CD4-positive, CD25-positive, alpha-beta regulatory T cell (primary cell): ENCODE data around the gene N4BP2L1. TPM values are rescaled to one million over a fixed set of nuclear protein-coding genes. Genes with fewer than 3 reads are reported as not detected.

Experiments used
- ATAC-seq, 2 donors: fragments of 150-1000 bp; cut with Tn5 transposase; one replicate each; pipeline ENCODE4 v1.10.0; 2021; ENCODE audit warnings: low read depth in 2 of 2, moderate number of reproducible peaks in 2 of 2, moderate library complexity in 1 of 2
- DNase-seq, 3 donors: peaks; one replicate each; pipeline versions ENCODE4 v3.0.0 to v3.0.0-alpha.2; 2012 to 2022; ENCODE audit warnings: mixed read lengths in 1 of 3
- H3K27ac ChIP-seq: one replicate; pipeline ENCODE4 v1.7.0; 2013; ENCODE audit warnings: mild to moderate bottlenecking, low read length; ENCODE audit not compliant: insufficient read depth, poor library complexity, severe bottlenecking
- H3K27me3 ChIP-seq: one replicate; pipeline ENCODE4 v1.7.0; 2013; ENCODE audit warnings: low read length; ENCODE audit not compliant: control insufficient read depth, insufficient read depth
- H3K36me3 ChIP-seq: one replicate; pipeline ENCODE4 v1.7.0; 2013; ENCODE audit warnings: mild to moderate bottlenecking, low read length, moderate library complexity; ENCODE audit not compliant: control insufficient read depth, insufficient read depth
- H3K4me1 ChIP-seq: 2 replicates; pipeline ENCODE4 v1.7.0; 2013; ENCODE audit warnings: mild to moderate bottlenecking, low read length; ENCODE audit not compliant: insufficient read depth, control insufficient read depth, poor library complexity, severe bottlenecking
- H3K4me3 ChIP-seq: one replicate; pipeline ENCODE4 v1.7.0; 2013; ENCODE audit warnings: low read depth, mild to moderate bottlenecking, low read length, moderate library complexity
- H3K9me3 ChIP-seq, 2 experiments: 1 replicate in 1 of 2; 2 replicates in 1 of 2; pipeline ENCODE4 v1.7.0; 2013; ENCODE audit warnings: low read length in 2 of 2, mild to moderate bottlenecking in 1 of 2, moderate library complexity in 1 of 2; ENCODE audit not compliant: control insufficient read depth in 2 of 2
- H3K27ac Mint-ChIP-seq, 3 donors: one replicate each; pipeline ENCODE4 v1.8.0; 2020 to 2022; ENCODE audit warnings: mild to moderate bottlenecking in 3 of 3, mixed read lengths in 3 of 3, moderate library complexity in 2 of 3
- H3K27me3 Mint-ChIP-seq: one replicate; pipeline ENCODE4 v1.8.0; 2022; ENCODE audit warnings: mild to moderate bottlenecking, mixed read lengths
- H3K36me3 Mint-ChIP-seq: one replicate; pipeline ENCODE4 v1.8.0; 2020; ENCODE audit warnings: mixed read lengths
- H3K4me1 Mint-ChIP-seq, 4 donors: one replicate each; pipeline ENCODE4 v1.8.0; 2020 to 2022; ENCODE audit warnings: mixed read lengths in 4 of 4, mild to moderate bottlenecking in 1 of 4
- H3K4me3 Mint-ChIP-seq, 4 donors: one replicate each; pipeline ENCODE4 v1.8.0; 2020 to 2022; ENCODE audit warnings: mild to moderate bottlenecking in 4 of 4, mixed read lengths in 4 of 4, moderate library complexity in 3 of 4
- H3K9me3 Mint-ChIP-seq, 7 donors: one replicate each; pipeline ENCODE4 v1.8.0; 2020 to 2022; ENCODE audit warnings: mixed read lengths in 7 of 7, mild to moderate bottlenecking in 3 of 7, moderate library complexity in 2 of 7
- polyA plus RNA-seq, 4 donors: library from polyadenylated mRNA; unstranded; fragments of 300-500 nt; fragmentation: Illumina TruSeq; gene quantifications; one replicate each; pipeline ENCODE4 v1.2.3, GENCODE V29; 2021
- total RNA-seq: library from RNA; stranded (reverse); gene quantifications from one replicate; pipeline ENCODE4 v1.2.3, GENCODE V29; 2022

N4BP2L1 gene
- total and polyA plus RNA-seq, 5 donors from 2014 or later, result 48.5 to 65.7 (median 58.7) TPM

DNA sequence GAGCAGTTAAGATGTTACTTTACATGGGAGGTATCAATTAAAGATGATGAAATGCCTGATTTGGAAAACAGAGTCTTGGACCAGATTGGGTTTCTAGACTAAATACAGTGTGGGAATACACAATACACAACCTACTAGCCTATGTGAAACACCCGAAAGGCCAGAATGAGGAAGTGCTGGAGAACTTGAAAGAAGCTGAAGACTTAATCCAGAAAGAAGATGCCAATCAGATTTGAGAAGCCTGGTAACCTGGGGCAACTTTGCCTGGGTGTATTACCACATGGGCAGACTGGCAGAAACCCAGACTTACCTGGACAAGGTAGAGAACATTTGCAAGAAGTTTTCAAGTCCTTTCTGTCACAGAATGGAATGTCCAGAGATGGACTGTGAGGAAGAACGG is 43.2 kb downstream of the N4BP2L1 start:
- no peak for ATAC-seq
- H3K9me3 Mint-ChIP-seq, result no peaks in the 10 kb centered on the region
- H3K27me3 Mint-ChIP-seq, result no peaks in the 10 kb centered on the region

DNA sequence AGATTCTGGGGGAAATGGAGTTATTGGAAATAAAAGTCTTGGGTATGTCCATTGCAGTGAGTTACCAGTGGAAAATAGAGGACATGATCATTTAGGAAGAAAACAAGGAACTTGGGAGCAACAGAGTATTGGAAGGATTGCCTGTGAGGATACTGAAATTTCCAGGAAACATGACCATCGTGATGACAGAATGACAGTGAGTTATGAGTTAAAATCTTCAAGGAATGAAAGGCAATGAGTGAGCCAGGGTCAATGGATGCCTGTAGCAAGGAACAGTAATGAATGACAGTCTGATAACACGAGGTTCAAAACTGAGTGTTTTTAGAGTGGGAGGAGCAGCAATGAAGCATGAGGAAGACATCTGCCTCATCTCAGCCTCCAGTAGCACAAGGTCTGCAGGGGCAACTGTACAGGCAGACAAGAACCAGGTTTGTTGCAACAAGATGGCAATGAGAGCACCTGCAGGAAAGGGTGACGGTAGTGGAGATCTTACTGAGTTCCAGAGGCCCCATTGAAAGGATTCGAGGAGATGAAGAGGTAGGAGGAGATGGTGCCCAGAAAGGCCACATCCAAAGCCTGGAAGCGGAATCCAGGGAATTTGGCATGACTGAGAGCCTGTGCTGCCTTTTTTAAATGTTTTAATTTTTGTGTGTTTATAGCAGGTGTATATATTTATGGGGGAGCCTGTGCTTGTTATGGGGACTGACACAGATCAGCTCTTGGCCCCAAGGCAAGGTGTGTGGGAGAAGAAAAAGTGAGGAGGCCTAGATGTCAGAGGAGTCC is 43.9 kb downstream of the N4BP2L1 start:
- ATAC-seq, result no peak
- Histone ChIP-seq H3K36me3 (no peaks in the 10 kb centered on the region), H3K4me3 (no peak overlapping the region), H3K27me3 (no peaks in the 10 kb centered on the region), H3K27ac (no peak overlapping the region), H3K9me3 (no peaks in the 10 kb centered on the region), H3K4me1 (no peaks in the 10 kb centered on the region)
- Mint-ChIP-seq H3K36me3 (no peaks in the 10 kb centered on the region), H3K9me3 (no peaks in the 10 kb centered on the region), H3K4me3 (no peak overlapping the region), H3K27ac (no peak overlapping the region), H3K4me1 (no peaks in the 10 kb centered on the region), H3K27me3 (no peaks in the 10 kb centered on the region)
- no peak for DNase-seq

More for the DNA sequence above, 43.2 kb downstream of the N4BP2L1 start:
- H3K27ac Mint-ChIP-seq, result no peak overlapping the region
- H3K4me3 Mint-ChIP-seq, result no peak overlapping the region
- no peaks in the 10 kb centered on the region for H3K4me1 Mint-ChIP-seq
- Histone ChIP-seq H3K27me3 (no peaks in the 10 kb centered on the region), H3K27ac (no peak overlapping the region), H3K4me3 (no peak overlapping the region), H3K36me3 (no peaks in the 10 kb centered on the region), H3K4me1 (no peaks in the 10 kb centered on the region), H3K9me3 (no peaks in the 10 kb centered on the region)
- DNase-seq, result no peak
- no peaks in the 10 kb centered on the region for H3K36me3 Mint-ChIP-seq

DNA sequence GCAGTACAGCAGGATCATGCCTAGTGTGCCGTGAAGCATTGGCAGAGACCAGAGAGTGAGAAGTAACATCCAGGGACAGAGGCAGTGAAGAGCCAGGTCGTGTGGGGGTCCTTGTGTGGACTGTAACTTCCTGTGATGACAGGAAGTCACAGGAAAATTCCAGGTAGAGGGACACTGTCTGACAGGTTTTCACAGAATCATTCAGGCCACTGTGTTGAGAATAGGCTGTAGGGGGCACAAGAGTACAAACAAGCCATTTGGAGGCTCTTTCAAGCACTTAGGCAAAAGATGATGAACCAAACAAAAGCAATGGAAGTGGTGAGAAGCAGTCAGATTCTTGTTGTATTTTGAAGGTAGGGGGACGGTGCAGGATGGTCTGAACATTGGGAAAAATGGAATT is 46.4 kb downstream of the N4BP2L1 start:
- H3K4me1 ChIP-seq, result no peaks in the 10 kb centered on the region
- Mint-ChIP-seq H3K9me3 (no peaks in the 10 kb centered on the region), H3K36me3 (no peaks in the 10 kb centered on the region), H3K27ac (no peak overlapping the region), H3K27me3 (no peaks in the 10 kb centered on the region), H3K4me3 (no peak overlapping the region), H3K4me1 (no peaks in the 10 kb centered on the region)
- no peak overlapping the region for H3K4me3 ChIP-seq
- H3K36me3 ChIP-seq, result no peaks in the 10 kb centered on the region
- no peaks in the 10 kb centered on the region for H3K9me3 ChIP-seq
- DNase-seq (peak in 2 of 3 donors; percentile 35 to 54), ATAC-seq (peak in 1 of 2 donors; percentile 52)
- H3K27ac ChIP-seq, result no peak overlapping the region
- no peaks in the 10 kb centered on the region for H3K27me3 ChIP-seq

DNA sequence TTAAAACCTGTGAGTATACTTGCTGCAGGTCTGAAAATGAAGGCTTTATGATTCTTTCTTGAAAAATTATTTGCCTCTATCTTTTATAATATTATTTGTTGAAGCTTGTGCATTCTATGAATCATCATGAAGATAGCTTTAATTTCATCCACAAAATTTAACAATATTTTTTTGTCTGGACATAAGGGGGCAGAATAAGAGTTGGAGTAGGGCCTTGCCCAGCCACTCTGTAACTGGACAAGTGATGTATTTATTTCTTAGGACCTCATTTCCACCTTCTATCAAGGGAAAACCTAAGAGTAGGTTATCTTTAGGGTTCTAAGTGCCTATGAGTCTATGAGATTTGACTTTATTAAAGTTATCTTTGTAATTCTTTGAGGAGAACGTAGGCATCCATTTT is 49.9 kb downstream of the N4BP2L1 start:
- Histone ChIP-seq H3K4me1 (no peaks in the 10 kb centered on the region), H3K27me3 (no peaks in the 10 kb centered on the region), H3K4me3 (no peak overlapping the region), H3K9me3 (no peaks in the 10 kb centered on the region), H3K27ac (no peak overlapping the region), H3K36me3 (no peaks in the 10 kb centered on the region)
- H3K9me3 Mint-ChIP-seq, result peaks cover 0 to 3% (median 0%) of the 10 kb centered on the region in 7 donors
- no peaks in the 10 kb centered on the region for H3K4me1 Mint-ChIP-seq
- peaks cover 13% of the 10 kb centered on the region for H3K36me3 Mint-ChIP-seq
- DNase-seq (no peak), ATAC-seq (no peak)
- no peaks in the 10 kb centered on the region for H3K27me3 Mint-ChIP-seq
- no peak overlapping the region for H3K27ac Mint-ChIP-seq
- no peak overlapping the region for H3K4me3 Mint-ChIP-seq

DNA sequence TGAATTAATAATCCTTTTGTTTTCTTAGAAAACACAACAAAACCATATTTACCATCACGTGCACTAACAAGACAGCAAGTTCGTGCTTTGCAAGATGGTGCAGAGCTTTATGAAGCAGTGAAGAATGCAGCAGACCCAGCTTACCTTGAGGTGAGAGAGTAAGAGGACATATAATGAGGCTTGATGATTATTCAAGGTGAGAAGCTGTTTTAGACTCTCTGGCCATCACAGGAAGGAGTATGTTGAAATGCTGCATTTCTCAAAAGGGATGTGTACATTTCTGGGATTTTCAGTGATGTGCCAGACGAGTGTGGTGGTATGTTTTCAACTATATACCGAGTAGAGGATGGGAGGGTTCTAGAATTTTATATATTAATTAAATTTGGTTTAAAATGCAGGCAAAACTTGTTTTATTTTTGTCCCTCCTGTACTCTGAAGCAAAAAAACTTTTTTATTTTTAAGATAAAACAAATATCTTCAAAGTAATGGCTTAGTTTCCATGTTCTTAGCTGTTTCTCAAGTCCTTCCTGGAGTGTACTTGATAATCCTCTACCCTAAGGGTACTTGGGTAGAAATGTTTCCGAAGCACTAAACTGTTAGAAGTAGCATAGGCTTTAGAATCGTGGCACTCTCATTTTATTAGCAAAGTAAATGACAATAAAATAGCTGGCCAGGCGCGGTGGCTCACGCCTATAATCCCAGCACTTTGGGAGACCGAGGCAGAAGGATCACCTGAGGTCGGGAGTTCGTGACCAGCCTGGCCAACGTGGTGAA is 51.1 kb downstream of the N4BP2L1 start:
- H3K4me1 Mint-ChIP-seq, result no peaks in the 10 kb centered on the region
- H3K4me3 Mint-ChIP-seq, result no peak overlapping the region
- H3K27ac Mint-ChIP-seq, result no peak overlapping the region
- Histone ChIP-seq H3K36me3 (no peaks in the 10 kb centered on the region), H3K9me3 (no peaks in the 10 kb centered on the region), H3K27me3 (no peaks in the 10 kb centered on the region), H3K4me3 (no peak overlapping the region), H3K4me1 (no peaks in the 10 kb centered on the region), H3K27ac (no peak overlapping the region)
- peaks cover 0 to 3% (median 0%) of the 10 kb centered on the region in 7 donors for H3K9me3 Mint-ChIP-seq
- ATAC-seq (no peak), DNase-seq (no peak)
- no peaks in the 10 kb centered on the region for H3K27me3 Mint-ChIP-seq
- H3K36me3 Mint-ChIP-seq, result peaks cover 20% of the 10 kb centered on the region

DNA sequence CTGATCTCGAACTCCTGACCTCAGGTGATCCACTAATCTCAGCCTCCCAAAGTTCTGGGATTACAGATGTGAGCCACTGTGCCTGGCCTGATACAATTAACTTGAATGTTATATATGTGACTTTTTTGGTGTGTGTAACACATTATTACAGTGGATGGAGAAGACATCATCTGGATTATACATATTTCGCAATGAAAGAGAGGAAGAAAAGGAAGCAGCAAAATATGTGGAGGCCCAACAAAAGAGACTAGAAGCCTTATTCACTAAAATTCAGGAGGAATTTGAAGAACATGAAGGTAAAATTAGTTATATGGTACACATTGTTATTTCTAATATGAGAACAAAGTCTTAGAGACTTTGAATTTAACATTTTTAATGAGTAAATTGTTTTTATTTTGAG is 57.1 kb downstream of the N4BP2L1 start:
- ATAC-seq, result no peak
- peaks cover 0 to 3% (median 0%) of the 10 kb centered on the region in 7 donors for H3K9me3 Mint-ChIP-seq
- Histone ChIP-seq H3K27me3 (no peaks in the 10 kb centered on the region), H3K4me1 (no peaks in the 10 kb centered on the region), H3K4me3 (no peak overlapping the region), H3K9me3 (no peaks in the 10 kb centered on the region), H3K36me3 (no peaks in the 10 kb centered on the region), H3K27ac (no peak overlapping the region)
- H3K27ac Mint-ChIP-seq, result no peak overlapping the region
- no peak for DNase-seq
- peaks cover 20% of the 10 kb centered on the region for H3K36me3 Mint-ChIP-seq
- H3K4me3 Mint-ChIP-seq, result no peak overlapping the region
- no peaks in the 10 kb centered on the region for H3K4me1 Mint-ChIP-seq
- H3K27me3 Mint-ChIP-seq, result no peaks in the 10 kb centered on the region

DNA sequence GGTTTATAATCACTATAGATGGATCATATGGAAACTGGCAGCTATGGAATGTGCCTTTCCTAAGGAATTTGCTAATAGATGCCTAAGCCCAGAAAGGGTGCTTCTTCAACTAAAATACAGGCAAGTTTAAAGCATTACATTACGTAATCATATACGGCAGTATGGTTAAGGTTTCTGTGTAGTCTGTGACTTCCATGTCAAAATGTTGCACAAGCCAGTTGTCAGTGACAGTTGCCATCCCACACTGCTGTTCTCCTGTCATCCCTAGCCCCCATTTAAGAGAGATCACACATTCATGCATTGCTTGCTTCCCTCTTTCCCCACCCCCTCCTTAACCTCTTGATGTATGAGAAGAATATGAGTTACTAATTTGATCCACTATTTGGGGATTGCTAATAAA is 65.4 kb downstream of the N4BP2L1 start:
- no peaks in the 10 kb centered on the region for H3K27me3 Mint-ChIP-seq
- no peaks in the 10 kb centered on the region for H3K36me3 Mint-ChIP-seq
- Histone ChIP-seq H3K9me3 (no peaks in the 10 kb centered on the region), H3K27me3 (no peaks in the 10 kb centered on the region), H3K36me3 (no peaks in the 10 kb centered on the region), H3K4me1 (no peaks in the 10 kb centered on the region), H3K27ac (no peak overlapping the region), H3K4me3 (no peak overlapping the region)
- ATAC-seq, result no peak
- no peak overlapping the region for H3K27ac Mint-ChIP-seq
- H3K9me3 Mint-ChIP-seq, result peaks cover 0 to 2% (median 0%) of the 10 kb centered on the region in 7 donors
- no peak overlapping the region for H3K4me3 Mint-ChIP-seq
- peaks cover 0 to 23% (median 5%) of the 10 kb centered on the region in 4 donors for H3K4me1 Mint-ChIP-seq
- no peak for DNase-seq
